Natural killer cell (primary cell): ENCODE measurements around the gene MMP11. TPM values are rescaled to one million over a fixed set of nuclear protein-coding genes. Genes with fewer than 3 reads are reported as not detected.
A peak's percentile ranks its signal among the peaks of the same experiment; 100 is the strongest.

ENCODE experiments used
- ATAC-seq, 3 donors: fragments of 150-1000 bp in 2 of 3; fragments of 200-7000 bp in 1 of 3; cut with Tn5 transposase; 1 replicate in 1 of 3; 2 replicates in 2 of 3; pipeline ENCODE4 v1.10.0; 2021; ENCODE audit warnings: mild to moderate bottlenecking in 2 of 3, moderate library complexity in 2 of 3
- DNase-seq, 2 donors: peaks; one replicate each; pipeline versions ENCODE4 v3.0.0 to v3.0.0-alpha.2; 2013 to 2021; ENCODE audit warnings: mixed read lengths in 1 of 2
- H3K27ac ChIP-seq: one replicate; pipeline ENCODE4 v1.5.1; 2013; ENCODE audit warnings: mild to moderate bottlenecking, low read length
- H3K27me3 ChIP-seq: one replicate; pipeline ENCODE4 v1.6.1; 2013; ENCODE audit warnings: low read length; ENCODE audit not compliant: control insufficient read depth, insufficient read depth
- H3K36me3 ChIP-seq: one replicate; pipeline ENCODE4 v1.6.1; 2013; ENCODE audit warnings: low read length; ENCODE audit not compliant: control insufficient read depth, insufficient read depth
- H3K4me1 ChIP-seq: one replicate; pipeline ENCODE4 v1.6.1; 2013; ENCODE audit warnings: low read length; ENCODE audit not compliant: control insufficient read depth, insufficient read depth
- H3K4me3 ChIP-seq: one replicate; pipeline ENCODE4 v1.5.1; 2013; ENCODE audit warnings: low read length
- H3K9me3 ChIP-seq: one replicate; pipeline ENCODE4 v1.6.1; 2013; ENCODE audit warnings: low read length; ENCODE audit not compliant: control insufficient read depth, insufficient read depth
- H3K27ac Mint-ChIP-seq, 2 donors: one replicate each; pipeline ENCODE4 v1.8.0; 2022; ENCODE audit warnings: mild to moderate bottlenecking in 2 of 2, mixed read lengths in 2 of 2, moderate library complexity in 1 of 2
- H3K27me3 Mint-ChIP-seq, 2 donors: one replicate each; pipeline ENCODE4 v1.8.0; 2022; ENCODE audit warnings: low read depth in 2 of 2, mixed read lengths in 2 of 2
- H3K36me3 Mint-ChIP-seq: one replicate; pipeline ENCODE4 v1.8.0; 2022; ENCODE audit warnings: mixed read lengths
- H3K4me1 Mint-ChIP-seq, 2 donors: one replicate each; pipeline ENCODE4 v1.8.0; 2022; ENCODE audit warnings: mixed read lengths in 2 of 2
- H3K4me3 Mint-ChIP-seq: one replicate; pipeline ENCODE4 v1.8.0; 2022; ENCODE audit warnings: mild to moderate bottlenecking, moderate library complexity, mixed read lengths
- H3K9me3 Mint-ChIP-seq, 2 donors: one replicate each; pipeline ENCODE4 v1.8.0; 2022; ENCODE audit warnings: mixed read lengths in 2 of 2
- WGBS: methylation state at CpG from one replicate; pipeline ENCODE4 v1.1.7; 2013; ENCODE audit warnings: missing lambda C conversion rate; ENCODE audit not compliant: insufficient coverage; 5-methylcytosine and 5-hydroxymethylcytosine counted together
- intact Hi-C: fragments of 100-400 bp; cut with micrococcal nuclease; formaldehyde crosslinking; loops from one replicate; pipeline ENCODE4 v1.14.2; 2022
- total RNA-seq, 4 donors: library from RNA; stranded (reverse); fragments of 120-200 nt in 1 of 4; gene quantifications; one replicate each; pipeline versions ENCODE4 v1.2.3 to v1.2.4, GENCODE V29; 2013 to 2022
- TF ChIP-seq, protein P1 (sequence below): fragments of 200-600 bp; IDR thresholded peaks from one replicate; pipeline ENCODE4 v1.8.0; 2022; ENCODE audit warnings: antibody characterized with exemption

MMP11 gene
- total RNA-seq, 3 donors from 2014 or later (not counting 1 experiment from before 2014, with no cell fraction given), result 0.71 to 1.7 (median 0.91) TPM

- Mint-ChIP-seq H3K27me3 (no peaks in the 10 kb centered on the region), H3K36me3 (no peaks in the 10 kb centered on the region), H3K4me1 (peaks cover 20 to 28% of the 10 kb centered on the region in 2 donors), H3K9me3 (no peaks in the 10 kb centered on the region), H3K27ac (peak within 1 kb of the TSS; percentile 82 to 91), H3K4me3 (peak within 1 kb of the TSS; percentile 92)
- DNase-seq (peak; percentile 86 to 94), ATAC-seq (peak; percentile 97 to 99 (median 98))
- WGBS, result under 1% methylated on average over 78 of the region's 78 CpGs
- H3K27me3 ChIP-seq, result no peaks in the 10 kb centered on the region
- peak within 1 kb of the TSS; percentile 58 for H3K4me3 ChIP-seq
- peak within 1 kb of the TSS; percentile 75 for H3K27ac ChIP-seq
- intact Hi-C loops, result no loop called here
- TF ChIP-seq, protein P1, sequence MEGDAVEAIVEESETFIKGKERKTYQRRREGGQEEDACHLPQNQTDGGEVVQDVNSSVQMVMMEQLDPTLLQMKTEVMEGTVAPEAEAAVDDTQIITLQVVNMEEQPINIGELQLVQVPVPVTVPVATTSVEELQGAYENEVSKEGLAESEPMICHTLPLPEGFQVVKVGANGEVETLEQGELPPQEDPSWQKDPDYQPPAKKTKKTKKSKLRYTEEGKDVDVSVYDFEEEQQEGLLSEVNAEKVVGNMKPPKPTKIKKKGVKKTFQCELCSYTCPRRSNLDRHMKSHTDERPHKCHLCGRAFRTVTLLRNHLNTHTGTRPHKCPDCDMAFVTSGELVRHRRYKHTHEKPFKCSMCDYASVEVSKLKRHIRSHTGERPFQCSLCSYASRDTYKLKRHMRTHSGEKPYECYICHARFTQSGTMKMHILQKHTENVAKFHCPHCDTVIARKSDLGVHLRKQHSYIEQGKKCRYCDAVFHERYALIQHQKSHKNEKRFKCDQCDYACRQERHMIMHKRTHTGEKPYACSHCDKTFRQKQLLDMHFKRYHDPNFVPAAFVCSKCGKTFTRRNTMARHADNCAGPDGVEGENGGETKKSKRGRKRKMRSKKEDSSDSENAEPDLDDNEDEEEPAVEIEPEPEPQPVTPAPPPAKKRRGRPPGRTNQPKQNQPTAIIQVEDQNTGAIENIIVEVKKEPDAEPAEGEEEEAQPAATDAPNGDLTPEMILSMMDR, result no peak
- H3K4me1 ChIP-seq, result peaks cover 26% of the 10 kb centered on the region
- H3K36me3 ChIP-seq, result no peaks in the 10 kb centered on the region
- no peaks in the 10 kb centered on the region for H3K9me3 ChIP-seq
Measured at GRCh38 chr22:23750714-23751440, 21.8 kb upstream of the MMP11 start, which contains the start of gene ZNF70. ZNF70 (minus strand) TSS chr22:23751112; CDS start chr22:23745140, 5,972 bp downstream.

- no peak for DNase-seq
- H3K36me3 Mint-ChIP-seq, result no peaks in the 10 kb centered on the region
- TF ChIP-seq, protein P1, result no peak
- H3K9me3 ChIP-seq, result no peaks in the 10 kb centered on the region
- H3K4me3 Mint-ChIP-seq, result peak overlapping the region; percentile 89
- peaks cover 18 to 23% of the 10 kb centered on the region in 2 donors for H3K4me1 Mint-ChIP-seq
- H3K27me3 Mint-ChIP-seq, result no peaks in the 10 kb centered on the region
- 36% methylated on average over 20 of the region's 22 CpGs for whole genome bisulfite sequencing
- peaks cover 26% of the 10 kb centered on the region for H3K4me1 ChIP-seq
- H3K27ac Mint-ChIP-seq, result peak overlapping the region; percentile 82 to 91
- ATAC-seq, result peak in 2 of 3 donors; percentile 9 to 11
- H3K27me3 ChIP-seq, result no peaks in the 10 kb centered on the region
- peak overlapping the region; percentile 75 for H3K27ac ChIP-seq
- no peaks in the 10 kb centered on the region for H3K9me3 Mint-ChIP-seq
- no peaks in the 10 kb centered on the region for H3K36me3 ChIP-seq
- peak overlapping the region; percentile 58 for H3K4me3 ChIP-seq
- intact Hi-C loops, result no loop called here
Measured at GRCh38 chr22:23751441-23751996, 21.1 kb upstream of the MMP11 start.

- Histone ChIP-seq H3K4me1 (peaks cover 26% of the 10 kb centered on the region), H3K27me3 (no peaks in the 10 kb centered on the region), H3K27ac (peak overlapping the region; percentile 76), H3K36me3 (no peaks in the 10 kb centered on the region), H3K9me3 (no peaks in the 10 kb centered on the region), H3K4me3 (peak overlapping the region; percentile 58)
- DNase-seq (no peak), ATAC-seq (no peak)
- TF ChIP-seq, protein P1, result no peak
- Mint-ChIP-seq H3K9me3 (no peaks in the 10 kb centered on the region), H3K36me3 (no peaks in the 10 kb centered on the region), H3K27me3 (no peaks in the 10 kb centered on the region), H3K27ac (peak overlapping the region; percentile 23 to 91), H3K4me1 (peaks cover 14 to 19% of the 10 kb centered on the region in 2 donors), H3K4me3 (peak overlapping the region; percentile 78)
- WGBS, result 55% methylated on average over 9 of the region's 9 CpGs
- intact Hi-C loops, result no loop called here
Measured at GRCh38 chr22:23752090-23752691, 20.5 kb upstream of the MMP11 start.
